Activated naive CD4-positive, alpha-beta T cell treated with anti-CD3 and anti-CD28 coated beads, Interleukin-2, amount 10 ng/mL, durations not matched to agents 7 days and 5 days (primary cell): ENCODE results near the gene GIGYF2.

Experiments
- CTCF ChIA-PET: fragments of 350-600 bp; sonication (Branson Sonifier 250); formaldehyde crosslinking; loops from one replicate; lab custom pipeline; 2021; ENCODE audit warnings: antibody characterized with exemption; lab: Charles Lee
- DNase-seq: peaks from one replicate; pipeline ENCODE4 v3.0.0-alpha.2; 2020
- H3K27ac Mint-ChIP-seq: one replicate; pipeline ENCODE4 v1.8.0; 2021; ENCODE audit warnings: mild to moderate bottlenecking, moderate library complexity, mixed read lengths
- H3K27me3 Mint-ChIP-seq: one replicate; pipeline ENCODE4 v1.8.0; 2021; ENCODE audit warnings: mild to moderate bottlenecking, mixed read lengths
- H3K36me3 Mint-ChIP-seq: one replicate; pipeline ENCODE4 v1.8.0; 2021; ENCODE audit warnings: mixed read lengths
- H3K4me1 Mint-ChIP-seq: one replicate; pipeline ENCODE4 v1.8.0; 2021; ENCODE audit warnings: mixed read lengths
- H3K4me3 Mint-ChIP-seq: one replicate; pipeline ENCODE4 v1.8.0; 2021; ENCODE audit warnings: mild to moderate bottlenecking, moderate library complexity, mixed read lengths
- H3K9me3 Mint-ChIP-seq: one replicate; pipeline ENCODE4 v1.8.0; 2021; ENCODE audit warnings: mixed read lengths

GIGYF2 gene

DNA sequence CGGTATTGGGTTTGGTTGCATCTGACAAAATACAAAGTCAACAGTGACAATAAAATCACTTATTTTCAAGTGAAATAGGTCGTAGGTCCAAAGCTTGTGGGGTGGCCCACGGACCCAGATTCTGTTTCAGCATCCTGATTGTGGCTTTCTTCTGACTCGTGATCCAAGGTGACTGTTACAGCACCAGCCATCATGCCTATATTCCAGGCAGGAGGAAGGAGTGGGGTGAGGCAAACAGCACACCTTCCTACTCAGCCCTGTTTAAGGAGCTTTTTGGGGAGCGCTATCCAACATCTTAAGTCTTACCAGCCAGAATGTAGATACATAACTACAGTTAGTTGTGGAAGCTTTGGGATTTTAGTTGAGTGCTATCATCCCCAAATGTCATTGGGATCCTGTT, 164.2 kb downstream of the GIGYF2 start:
- no peaks in the 10 kb centered on the region for H3K27me3 Mint-ChIP-seq
- no peaks in the 10 kb centered on the region for H3K9me3 Mint-ChIP-seq
- H3K4me1 Mint-ChIP-seq: no peaks in the 10 kb centered on the region
- CTCF ChIA-PET: interaction anchor here (1.8 kb wide), 1 partner anchor 8 kb away, joined by 6 read pairs; no protein-coding TSS in a partner anchor
- H3K36me3 Mint-ChIP-seq: peaks cover 43% of the 10 kb centered on the region
- no peak overlapping the region for H3K4me3 Mint-ChIP-seq
- DNase-seq: no peak
- no peak overlapping the region for H3K27ac Mint-ChIP-seq

GRCh38 chr2:232863996-232864395, 166.9 kb downstream of the GIGYF2 start:
- Mint-ChIP-seq H3K4me1 (no peaks in the 10 kb centered on the region), H3K27me3 (no peaks in the 10 kb centered on the region), H3K9me3 (no peaks in the 10 kb centered on the region), H3K27ac (no peak overlapping the region), H3K36me3 (peaks cover 22% of the 10 kb centered on the region), H3K4me3 (no peak overlapping the region)
- DNase-seq: no peak
- CTCF ChIA-PET: no interaction called here

GRCh38 chr2:232865165-232865564, 168.0 kb downstream of the GIGYF2 start:
- CTCF ChIA-PET: no interaction called here
- no peak overlapping the region for H3K27ac Mint-ChIP-seq
- no peak for DNase-seq
- no peaks in the 10 kb centered on the region for H3K4me1 Mint-ChIP-seq
- H3K4me3 Mint-ChIP-seq: no peak overlapping the region
- H3K27me3 Mint-ChIP-seq: no peaks in the 10 kb centered on the region
- peaks cover 13% of the 10 kb centered on the region for H3K36me3 Mint-ChIP-seq
- H3K9me3 Mint-ChIP-seq: no peaks in the 10 kb centered on the region

- H3K36me3 Mint-ChIP-seq: peaks cover 8% of the 10 kb centered on the region
- no peaks in the 10 kb centered on the region for H3K9me3 Mint-ChIP-seq
- DNase-seq: no peak
- no peaks in the 10 kb centered on the region for H3K27me3 Mint-ChIP-seq
- no peak overlapping the region for H3K4me3 Mint-ChIP-seq
- H3K4me1 Mint-ChIP-seq: no peaks in the 10 kb centered on the region
- H3K27ac Mint-ChIP-seq: no peak overlapping the region
- CTCF ChIA-PET: no interaction called here
These were observed 169.0 kb downstream of the GIGYF2 start for GRCh38 chr2:232866104-232866503.

GRCh38 chr2:232869138-232870017, 172.2 kb downstream of the GIGYF2 start:
- no peaks in the 10 kb centered on the region for H3K4me1 Mint-ChIP-seq
- no peaks in the 10 kb centered on the region for H3K36me3 Mint-ChIP-seq
- DNase-seq: no peak
- peaks cover 7% of the 10 kb centered on the region for H3K27me3 Mint-ChIP-seq
- H3K9me3 Mint-ChIP-seq: no peaks in the 10 kb centered on the region
- CTCF ChIA-PET: no interaction called here
- H3K27ac Mint-ChIP-seq: peak overlapping the region; percentile 34
- no peak overlapping the region for H3K4me3 Mint-ChIP-seq

GRCh38 chr2:232870018-232870765, 173.1 kb downstream of the GIGYF2 start, which contains the start of gene SNORC:
Gene SNORC, plus strand, starts transcription at chr2:232870264. Its CDS starts 78 bp downstream, at chr2:232870342.
- Mint-ChIP-seq H3K27me3 (peaks cover 15% of the 10 kb centered on the region), H3K36me3 (no peaks in the 10 kb centered on the region), H3K9me3 (no peaks in the 10 kb centered on the region), H3K4me3 (no peak within 1 kb of the TSS), H3K27ac (peak within 1 kb of the TSS; percentile 67), H3K4me1 (peaks cover 2% of the 10 kb centered on the region)
- CTCF ChIA-PET: no interaction called here
- no peak for DNase-seq

GRCh38 chr2:232870766-232871371, 173.7 kb downstream of the GIGYF2 start:
- Mint-ChIP-seq H3K9me3 (no peaks in the 10 kb centered on the region), H3K4me1 (peaks cover 7% of the 10 kb centered on the region), H3K4me3 (no peak overlapping the region), H3K36me3 (no peaks in the 10 kb centered on the region), H3K27me3 (peaks cover 22% of the 10 kb centered on the region), H3K27ac (no peak overlapping the region)
- DNase-seq: peak; percentile 16
- CTCF ChIA-PET: no interaction called here

DNA sequence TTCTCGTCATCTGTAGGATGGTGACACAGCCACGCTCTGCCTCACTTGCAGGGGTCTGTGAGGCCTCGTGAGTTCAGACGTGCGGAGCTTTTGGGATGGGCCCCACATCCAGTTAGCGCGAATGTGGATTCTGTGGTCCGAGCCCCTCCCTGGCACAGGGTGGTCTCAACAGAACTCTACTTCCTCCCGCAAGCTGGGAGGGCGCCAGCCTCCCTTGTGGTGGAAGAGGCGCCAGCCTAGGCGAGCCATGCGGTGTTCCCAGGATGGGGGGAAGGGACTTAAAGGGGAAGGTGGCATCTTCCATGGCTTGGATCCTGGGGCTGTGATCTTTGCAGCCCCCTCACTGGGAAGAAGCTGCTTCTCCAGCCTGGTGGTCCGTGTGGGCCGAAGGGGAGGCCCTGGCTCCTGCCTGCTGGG, 174.3 kb downstream of the GIGYF2 start:
- no peak overlapping the region for H3K4me3 Mint-ChIP-seq
- peaks cover 7% of the 10 kb centered on the region for H3K4me1 Mint-ChIP-seq
- H3K27ac Mint-ChIP-seq: no peak overlapping the region
- CTCF ChIA-PET: interaction anchor here (1.0 kb wide), 1 partner anchor 379 kb away, joined by 3 read pairs; no protein-coding TSS in a partner anchor
- no peaks in the 10 kb centered on the region for H3K36me3 Mint-ChIP-seq
- H3K9me3 Mint-ChIP-seq: no peaks in the 10 kb centered on the region
- DNase-seq: peak; percentile 19
- peaks cover 26% of the 10 kb centered on the region for H3K27me3 Mint-ChIP-seq

- no peak overlapping the region for H3K27ac Mint-ChIP-seq
- CTCF ChIA-PET: interaction anchor here (1.0 kb wide), 1 partner anchor 379 kb away, joined by 3 read pairs; no protein-coding TSS in a partner anchor
- H3K36me3 Mint-ChIP-seq: no peaks in the 10 kb centered on the region
- no peaks in the 10 kb centered on the region for H3K9me3 Mint-ChIP-seq
- peaks cover 7% of the 10 kb centered on the region for H3K4me1 Mint-ChIP-seq
- H3K27me3 Mint-ChIP-seq: peaks cover 29% of the 10 kb centered on the region
- peak; percentile 14 for DNase-seq
- H3K4me3 Mint-ChIP-seq: no peak overlapping the region
These were observed 175.0 kb downstream of the GIGYF2 start for GRCh38 chr2:232871835-232872736.

- Mint-ChIP-seq H3K27me3 (peaks cover 37% of the 10 kb centered on the region), H3K4me1 (peaks cover 7% of the 10 kb centered on the region), H3K36me3 (no peaks in the 10 kb centered on the region), H3K27ac (no peak overlapping the region), H3K9me3 (no peaks in the 10 kb centered on the region), H3K4me3 (no peak overlapping the region)
- CTCF ChIA-PET: no interaction called here
- DNase-seq: peak; percentile 18
These were observed 175.7 kb downstream of the GIGYF2 start for GRCh38 chr2:232872826-232873225.

- no peaks in the 10 kb centered on the region for H3K36me3 Mint-ChIP-seq
- DNase-seq: peak; percentile 15
- H3K4me1 Mint-ChIP-seq: peaks cover 7% of the 10 kb centered on the region
- peaks cover 42% of the 10 kb centered on the region for H3K27me3 Mint-ChIP-seq
- no peak overlapping the region for H3K27ac Mint-ChIP-seq
- no peak overlapping the region for H3K4me3 Mint-ChIP-seq
- CTCF ChIA-PET: no interaction called here
- no peaks in the 10 kb centered on the region for H3K9me3 Mint-ChIP-seq
These were observed 176.3 kb downstream of the GIGYF2 start for GRCh38 chr2:232873292-232873908.

- peaks cover 45% of the 10 kb centered on the region for H3K27me3 Mint-ChIP-seq
- DNase-seq: peak; percentile 18
- no peak overlapping the region for H3K4me3 Mint-ChIP-seq
- H3K4me1 Mint-ChIP-seq: peaks cover 7% of the 10 kb centered on the region
- CTCF ChIA-PET: no interaction called here
- H3K9me3 Mint-ChIP-seq: no peaks in the 10 kb centered on the region
- H3K36me3 Mint-ChIP-seq: no peaks in the 10 kb centered on the region
- H3K27ac Mint-ChIP-seq: no peak overlapping the region
These were observed 176.9 kb downstream of the GIGYF2 start for GRCh38 chr2:232873909-232874641.
